Brain pericyte (primary cell): ENCODE measurements around the gene MUC15.
A peak's percentile ranks its signal among the peaks of the same experiment; 100 is the strongest.

ENCODE experiments used
- DNase-seq: peaks from one replicate; pipeline ENCODE4 v3.0.0-alpha.2; 2012; ENCODE audit warnings: low read depth, low spot score

Gene MUC15

GRCh38 chr11:26575946-26576345 is 3.9 kb upstream of the MUC15 start:
- no peak for DNase-seq

GRCh38 chr11:26573896-26574295 is 1.8 kb upstream of the MUC15 start:
- no peak for DNase-seq

GRCh38 chr11:26572770-26573402 is 823 bp upstream of the MUC15 start:
- DNase-seq = no peak

- DNase-seq = no peak
Measured at GRCh38 chr11:26569646-26570045, 2.4 kb downstream of the MUC15 start.

GRCh38 chr11:26558190-26558589 is 13.9 kb downstream of the MUC15 start:
- peak; percentile 6 for DNase-seq

- DNase-seq = peak; percentile 26
Measured at GRCh38 chr11:26557666-26558065, 14.4 kb downstream of the MUC15 start.

- no peak for DNase-seq
Measured at GRCh38 chr11:26556582-26556981, 15.5 kb downstream of the MUC15 start.

GRCh38 chr11:26554455-26554854 is 17.6 kb downstream of the MUC15 start:
- DNase-seq = no peak

GRCh38 chr11:26553182-26553581 is 18.9 kb downstream of the MUC15 start:
- DNase-seq = no peak

- no peak for DNase-seq
Measured at GRCh38 chr11:26551186-26551801, 20.8 kb downstream of the MUC15 start.

GRCh38 chr11:26550022-26550421 is 22.0 kb downstream of the MUC15 start:
- DNase-seq = no peak

- DNase-seq = no peak
Measured at GRCh38 chr11:26549176-26549575, 22.9 kb downstream of the MUC15 start.

- DNase-seq = no peak
Measured at GRCh38 chr11:26541870-26542269, 30.2 kb downstream of the MUC15 start.

- no peak for DNase-seq
Measured at GRCh38 chr11:26539517-26539916, 32.5 kb downstream of the MUC15 start.

- DNase-seq = no peak
Measured at GRCh38 chr11:26537341-26537740, 34.7 kb downstream of the MUC15 start.

- no peak for DNase-seq
Measured at GRCh38 chr11:26527685-26528084, 44.4 kb downstream of the MUC15 start.

GRCh38 chr11:26522912-26523610 is 49.0 kb downstream of the MUC15 start:
- no peak for DNase-seq

- no peak for DNase-seq
Measured at GRCh38 chr11:26519469-26519868, 52.6 kb downstream of the MUC15 start.

GRCh38 chr11:26512196-26512595 is 59.9 kb downstream of the MUC15 start:
- DNase-seq = no peak

- DNase-seq = no peak
Measured at GRCh38 chr11:26510756-26511155, 61.3 kb downstream of the MUC15 start.

GRCh38 chr11:26510164-26510563 is 61.9 kb downstream of the MUC15 start:
- DNase-seq = no peak
